ENCODE measurements around the gene ABLIM2. TPM values are rescaled to one million over a fixed set of nuclear protein-coding genes. Genes with fewer than 3 reads are reported as not detected.

Gene ABLIM2
- total RNA-seq, 1 experiment from 2014 or later = 1.0 TPM

DNA sequence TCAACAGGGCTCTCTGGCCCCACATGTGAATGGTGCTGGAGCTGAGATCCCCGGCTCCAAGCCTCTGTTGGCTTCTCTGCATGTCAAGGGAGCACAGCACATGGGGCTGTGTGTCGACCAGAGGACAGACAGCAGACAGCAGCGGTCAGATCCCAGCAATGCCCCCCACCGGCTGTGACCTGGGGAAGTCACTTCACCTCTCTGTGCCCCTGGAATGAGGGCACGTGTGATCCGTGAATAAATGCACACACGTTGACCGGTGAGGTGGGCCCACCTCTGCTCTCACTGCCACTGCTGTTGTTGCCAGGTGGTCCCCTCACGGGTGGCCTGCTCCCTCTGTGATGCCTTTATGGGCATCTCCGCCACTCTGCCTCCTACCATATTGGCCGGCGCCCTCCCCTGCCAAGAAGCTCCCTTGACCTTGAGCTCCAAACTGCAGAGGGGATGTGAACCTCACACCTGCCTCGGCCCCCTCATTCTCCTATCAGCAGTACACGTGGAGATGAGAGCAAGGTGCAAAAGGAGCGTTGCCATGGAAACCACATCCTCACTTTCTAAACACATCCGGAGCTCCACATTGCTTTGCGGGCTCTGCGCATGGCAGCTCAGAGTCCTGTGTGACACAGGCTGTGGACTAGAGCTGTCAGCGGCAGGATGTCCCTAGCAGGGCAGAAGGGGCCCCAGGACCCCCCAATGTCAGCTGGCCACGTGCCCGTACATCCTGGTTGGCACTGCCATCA is 75.4 kb downstream of the ABLIM2 start:
- no peaks in the 10 kb centered on the region for H3K9me3 Mint-ChIP-seq
- no CpG with 5 or more reads among the region's 21 CpGs for WGBS (ENCODE audit: extremely low coverage, insufficient read length, low lambda C conversion rate)
- Histone ChIP-seq H3K23ac (ENCODE audit: insufficient read length, low read depth, low read length) (no peak overlapping the region), H3K14ac (ENCODE audit: insufficient read depth, low read length) (no peak overlapping the region), H3K79me2 (ENCODE audit: insufficient read depth, low read length) (no peaks in the 10 kb centered on the region), H2BK20ac (ENCODE audit: low read depth, low read length, poor library complexity, severe bottlenecking) (no peak overlapping the region), H3K9ac (ENCODE audit: extremely low read depth, insufficient read length, low read length) (no peak overlapping the region), H3K18ac (ENCODE audit: insufficient read length, low read depth, low read length) (no peak overlapping the region), H4K20me1 (ENCODE audit: control insufficient read depth, insufficient read depth, insufficient read length) (no peaks in the 10 kb centered on the region), H3K27me3 (ENCODE audit: insufficient read depth, low read length) (no peaks in the 10 kb centered on the region), H4K5ac (ENCODE audit: insufficient read length, low read depth, low read length) (no peak overlapping the region), H3K4ac (ENCODE audit: low read depth, low read length) (no peak overlapping the region), H3K9me3 (ENCODE audit: control insufficient read depth, low read depth, low read length) (no peaks in the 10 kb centered on the region), H4K8ac (replicated peaks; ENCODE audit: insufficient read length, low read depth, low read length) (no peak overlapping the region), H3K79me1 (ENCODE audit: insufficient read depth, low read depth, low read length, poor library complexity, severe bottlenecking) (no peaks in the 10 kb centered on the region), H2BK15ac (ENCODE audit: low read depth, low read length) (no peak overlapping the region), H2BK5ac (ENCODE audit: insufficient read length, low read length) (no peak overlapping the region), H3K56ac (ENCODE audit: insufficient read length, low read depth, low read length) (no peak overlapping the region), H2AK5ac (ENCODE audit: insufficient read length, low read length) (no peak overlapping the region), H3K4me1 (ENCODE audit: insufficient read depth, low read length) (peaks cover 2% of the 10 kb centered on the region; the same call in 1 of the 2 replicates), H3K23me2 (ENCODE audit: insufficient read length, low read depth, low read length, poor library complexity, severe bottlenecking) (no peaks in the 10 kb centered on the region), H2BK120ac (ENCODE audit: low read depth, low read length, poor library complexity, severe bottlenecking) (no peak overlapping the region), H3K27ac (ENCODE audit: insufficient read length, low read depth, low read length) (no peak overlapping the region), H3K4me2 (ENCODE audit: insufficient read depth, insufficient read length, low read length) (no peak overlapping the region), H4K91ac (ENCODE audit: insufficient read length, low read depth, low read length) (no peak overlapping the region), H3T11ph (ENCODE audit: low read length) (no peak overlapping the region), H2BK12ac (ENCODE audit: insufficient read length, low read depth, low read length) (no peak overlapping the region), H2AFZ (ENCODE audit: low read length) (no peak overlapping the region)
- H3K4me3 Mint-ChIP-seq = no peak overlapping the region; a peak in 1 of 5 replicates
- H3K27ac Mint-ChIP-seq = peak overlapping the region in 1 of 3 experiments; percentile 27; a peak in 1 of 7 replicates
- peaks cover 22 to 43% of the 10 kb centered on the region in 2 experiments for H3K4me1 Mint-ChIP-seq
- DNase-seq = no peak
- TF ChIP-seq, protein P1, sequence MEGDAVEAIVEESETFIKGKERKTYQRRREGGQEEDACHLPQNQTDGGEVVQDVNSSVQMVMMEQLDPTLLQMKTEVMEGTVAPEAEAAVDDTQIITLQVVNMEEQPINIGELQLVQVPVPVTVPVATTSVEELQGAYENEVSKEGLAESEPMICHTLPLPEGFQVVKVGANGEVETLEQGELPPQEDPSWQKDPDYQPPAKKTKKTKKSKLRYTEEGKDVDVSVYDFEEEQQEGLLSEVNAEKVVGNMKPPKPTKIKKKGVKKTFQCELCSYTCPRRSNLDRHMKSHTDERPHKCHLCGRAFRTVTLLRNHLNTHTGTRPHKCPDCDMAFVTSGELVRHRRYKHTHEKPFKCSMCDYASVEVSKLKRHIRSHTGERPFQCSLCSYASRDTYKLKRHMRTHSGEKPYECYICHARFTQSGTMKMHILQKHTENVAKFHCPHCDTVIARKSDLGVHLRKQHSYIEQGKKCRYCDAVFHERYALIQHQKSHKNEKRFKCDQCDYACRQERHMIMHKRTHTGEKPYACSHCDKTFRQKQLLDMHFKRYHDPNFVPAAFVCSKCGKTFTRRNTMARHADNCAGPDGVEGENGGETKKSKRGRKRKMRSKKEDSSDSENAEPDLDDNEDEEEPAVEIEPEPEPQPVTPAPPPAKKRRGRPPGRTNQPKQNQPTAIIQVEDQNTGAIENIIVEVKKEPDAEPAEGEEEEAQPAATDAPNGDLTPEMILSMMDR (conservative IDR thresholded peaks at IDR 0.05) = no peak
- H3K27me3 Mint-ChIP-seq (ENCODE audit: low read depth) = no peaks in the 10 kb centered on the region
- H3K36me3 Mint-ChIP-seq (ENCODE audit: insufficient read depth in 1 of 3, low read depth in 3 of 3) = no peaks in the 10 kb centered on the region; a peak in 1 of 7 replicates
